Adrenal gland (tissue), 5 donors: ENCODE measurements around the gene MAP7D2.

ENCODE experiments used
- CTCF ChIP-seq, 6 experiments: fragments of 450-650 bp in 4 of 6; fragments of 200-600 bp in 2 of 6; sonication (generic) in 1 of 6; IDR thresholded peaks; 1 replicate in 5 of 6; 2 replicates in 1 of 6; pipeline versions ENCODE4 v1.5.1 to v1.8.0; 2016 to 2021; ENCODE audit warnings: antibody characterized with exemption in 6 of 6, mild to moderate bottlenecking in 2 of 6, moderate library complexity in 1 of 6
- POLR2A ChIP-seq, 2 donors: fragments of 450-650 bp; IDR thresholded peaks; one replicate each; pipeline ENCODE4 v1.6.1; 2017; ENCODE audit warnings: antibody characterized with exemption in 2 of 2, mild to moderate bottlenecking in 2 of 2, moderate library complexity in 1 of 2
- donor health status: DM: no; HTN: no; CAD: no.

GRCh38 chrX:20140420-20140819, 23.7 kb upstream of the MAP7D2 start:
- TF ChIP-seq POLR2A (IDR thresholded peaks at IDR 0.05) (no peak), CTCF (IDR thresholded peaks at IDR 0.05) (no peak)
